ENCODE data around the gene EPS15. TPM values are rescaled to one million over a fixed set of nuclear protein-coding genes. Genes with fewer than 3 reads are reported as not detected.
A peak's percentile ranks its signal among the peaks of the same experiment; 100 is the strongest.

The EPS15 gene
- total RNA-seq, 1 experiment from 2014 or later, result 37.1 TPM

DNA sequence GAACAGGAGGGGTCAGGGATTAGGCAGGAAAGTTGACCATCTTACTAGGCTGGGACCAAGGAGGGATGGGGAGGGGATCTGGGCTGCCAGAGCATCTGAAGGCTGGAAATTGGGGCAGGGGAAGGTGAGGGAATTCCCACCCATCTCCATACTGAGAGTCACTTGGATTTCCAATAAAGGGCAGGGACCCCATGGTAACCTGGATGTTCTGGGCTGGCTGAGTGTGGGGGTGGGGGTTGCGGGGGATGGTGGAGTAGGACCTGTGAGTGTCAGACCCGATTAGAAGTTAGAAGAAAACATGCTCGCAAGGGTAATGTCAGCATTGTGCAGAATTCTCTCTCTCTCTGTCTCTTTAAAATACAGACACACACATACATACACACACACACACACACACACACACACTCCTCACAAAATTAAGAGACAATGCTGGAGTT is 40.0 kb upstream of the EPS15 start:
- Mint-ChIP-seq H3K4me3 (no peak overlapping the region), H3K9me3 (no peaks in the 10 kb centered on the region), H3K27me3 (ENCODE audit: low read depth) (no peaks in the 10 kb centered on the region), H3K27ac (no peak overlapping the region), H3K36me3 (no peaks in the 10 kb centered on the region), H3K4me1 (peaks cover 19% of the 10 kb centered on the region)
- CTCF ChIA-PET, result interaction anchor here (0.8 kb wide), 1 partner anchor 25 kb away, joined by 3 read pairs; no protein-coding TSS in a partner anchor
- POLR2A ChIA-PET, result no interaction called here
- peak; percentile 53 for ATAC-seq
- TF ChIP-seq IRF1 (CRISPR knock-in tag; IDR thresholded peaks at IDR 0.05), result no peak
- TF ChIP-seq SMAD4 (CRISPR knock-in tag; IDR thresholded peaks at IDR 0.05), result no peak
- TF ChIP-seq TCF7 (CRISPR knock-in tag; IDR thresholded peaks at IDR 0.05; ENCODE audit: low read depth), result no peak
- DNase-seq (ENCODE audit: low spot score), result no peak

GRCh38 chr1:51558375-51558924 is 39.4 kb upstream of the EPS15 start:
- ChIA-PET CTCF (interaction anchor here (0.8 kb wide), 1 partner anchor 25 kb away, joined by 3 read pairs; no protein-coding TSS in a partner anchor), POLR2A (no interaction called here)
- H3K27ac Mint-ChIP-seq, result peak overlapping the region; percentile 34; the same call in 1 of the 2 replicates
- peak; percentile 61 for ATAC-seq
- no peak for DNase-seq (ENCODE audit: low spot score)
- H3K4me3 Mint-ChIP-seq, result no peak overlapping the region
- TF ChIP-seq ATF6 (CRISPR knock-in tag; IDR thresholded peaks at IDR 0.05) (no peak), CREB1 (CRISPR knock-in tag; IDR thresholded peaks at IDR 0.05) (no peak), CREM (CRISPR knock-in tag; IDR thresholded peaks at IDR 0.05) (no peak), FOXP4 (CRISPR knock-in tag; IDR thresholded peaks at IDR 0.05) (no peak), IRF2 (CRISPR knock-in tag; IDR thresholded peaks at IDR 0.05; ENCODE audit: borderline replicate concordance, low read depth) (no peak), USF1 (CRISPR knock-in tag; IDR thresholded peaks at IDR 0.05) (no peak), RELA (CRISPR knock-in tag; IDR thresholded peaks at IDR 0.05; ENCODE audit: borderline replicate concordance) (no peak), NR3C1 (CRISPR knock-in tag; conservative IDR thresholded peaks at IDR 0.05; ENCODE audit: low read depth) (no peak)
- TF ChIP-seq, protein P1, sequence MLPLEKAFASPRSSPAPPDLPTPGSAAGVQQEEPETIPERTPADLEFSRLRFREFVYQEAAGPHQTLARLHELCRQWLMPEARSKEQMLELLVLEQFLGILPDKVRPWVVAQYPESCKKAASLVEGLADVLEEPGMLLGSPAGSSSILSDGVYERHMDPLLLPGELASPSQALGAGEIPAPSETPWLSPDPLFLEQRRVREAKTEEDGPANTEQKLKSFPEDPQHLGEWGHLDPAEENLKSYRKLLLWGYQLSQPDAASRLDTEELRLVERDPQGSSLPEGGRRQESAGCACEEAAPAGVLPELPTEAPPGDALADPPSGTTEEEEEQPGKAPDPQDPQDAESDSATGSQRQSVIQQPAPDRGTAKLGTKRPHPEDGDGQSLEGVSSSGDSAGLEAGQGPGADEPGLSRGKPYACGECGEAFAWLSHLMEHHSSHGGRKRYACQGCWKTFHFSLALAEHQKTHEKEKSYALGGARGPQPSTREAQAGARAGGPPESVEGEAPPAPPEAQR (CRISPR knock-in tag; IDR thresholded peaks at IDR 0.05), result no peak
- TF ChIP-seq, protein P2, sequence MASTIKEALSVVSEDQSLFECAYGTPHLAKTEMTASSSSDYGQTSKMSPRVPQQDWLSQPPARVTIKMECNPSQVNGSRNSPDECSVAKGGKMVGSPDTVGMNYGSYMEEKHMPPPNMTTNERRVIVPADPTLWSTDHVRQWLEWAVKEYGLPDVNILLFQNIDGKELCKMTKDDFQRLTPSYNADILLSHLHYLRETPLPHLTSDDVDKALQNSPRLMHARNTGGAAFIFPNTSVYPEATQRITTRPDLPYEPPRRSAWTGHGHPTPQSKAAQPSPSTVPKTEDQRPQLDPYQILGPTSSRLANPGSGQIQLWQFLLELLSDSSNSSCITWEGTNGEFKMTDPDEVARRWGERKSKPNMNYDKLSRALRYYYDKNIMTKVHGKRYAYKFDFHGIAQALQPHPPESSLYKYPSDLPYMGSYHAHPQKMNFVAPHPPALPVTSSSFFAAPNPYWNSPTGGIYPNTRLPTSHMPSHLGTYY (CRISPR knock-in tag; IDR thresholded peaks at IDR 0.05), result no peak
- TF ChIP-seq, protein P3, sequence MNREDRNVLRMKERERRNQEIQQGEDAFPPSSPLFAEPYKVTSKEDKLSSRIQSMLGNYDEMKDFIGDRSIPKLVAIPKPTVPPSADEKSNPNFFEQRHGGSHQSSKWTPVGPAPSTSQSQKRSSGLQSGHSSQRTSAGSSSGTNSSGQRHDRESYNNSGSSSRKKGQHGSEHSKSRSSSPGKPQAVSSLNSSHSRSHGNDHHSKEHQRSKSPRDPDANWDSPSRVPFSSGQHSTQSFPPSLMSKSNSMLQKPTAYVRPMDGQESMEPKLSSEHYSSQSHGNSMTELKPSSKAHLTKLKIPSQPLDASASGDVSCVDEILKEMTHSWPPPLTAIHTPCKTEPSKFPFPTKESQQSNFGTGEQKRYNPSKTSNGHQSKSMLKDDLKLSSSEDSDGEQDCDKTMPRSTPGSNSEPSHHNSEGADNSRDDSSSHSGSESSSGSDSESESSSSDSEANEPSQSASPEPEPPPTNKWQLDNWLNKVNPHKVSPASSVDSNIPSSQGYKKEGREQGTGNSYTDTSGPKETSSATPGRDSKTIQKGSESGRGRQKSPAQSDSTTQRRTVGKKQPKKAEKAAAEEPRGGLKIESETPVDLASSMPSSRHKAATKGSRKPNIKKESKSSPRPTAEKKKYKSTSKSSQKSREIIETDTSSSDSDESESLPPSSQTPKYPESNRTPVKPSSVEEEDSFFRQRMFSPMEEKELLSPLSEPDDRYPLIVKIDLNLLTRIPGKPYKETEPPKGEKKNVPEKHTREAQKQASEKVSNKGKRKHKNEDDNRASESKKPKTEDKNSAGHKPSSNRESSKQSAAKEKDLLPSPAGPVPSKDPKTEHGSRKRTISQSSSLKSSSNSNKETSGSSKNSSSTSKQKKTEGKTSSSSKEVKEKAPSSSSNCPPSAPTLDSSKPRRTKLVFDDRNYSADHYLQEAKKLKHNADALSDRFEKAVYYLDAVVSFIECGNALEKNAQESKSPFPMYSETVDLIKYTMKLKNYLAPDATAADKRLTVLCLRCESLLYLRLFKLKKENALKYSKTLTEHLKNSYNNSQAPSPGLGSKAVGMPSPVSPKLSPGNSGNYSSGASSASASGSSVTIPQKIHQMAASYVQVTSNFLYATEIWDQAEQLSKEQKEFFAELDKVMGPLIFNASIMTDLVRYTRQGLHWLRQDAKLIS (CRISPR knock-in tag; IDR thresholded peaks at IDR 0.05; ENCODE audit: borderline replicate concordance), result no peak
- H3K27me3 Mint-ChIP-seq (ENCODE audit: low read depth), result no peaks in the 10 kb centered on the region
- H3K36me3 Mint-ChIP-seq, result no peaks in the 10 kb centered on the region
- H3K9me3 Mint-ChIP-seq, result no peaks in the 10 kb centered on the region
- peaks cover 19% of the 10 kb centered on the region for H3K4me1 Mint-ChIP-seq
